ENCODE results near the gene SLC12A2.

The SLC12A2 gene

DNA sequence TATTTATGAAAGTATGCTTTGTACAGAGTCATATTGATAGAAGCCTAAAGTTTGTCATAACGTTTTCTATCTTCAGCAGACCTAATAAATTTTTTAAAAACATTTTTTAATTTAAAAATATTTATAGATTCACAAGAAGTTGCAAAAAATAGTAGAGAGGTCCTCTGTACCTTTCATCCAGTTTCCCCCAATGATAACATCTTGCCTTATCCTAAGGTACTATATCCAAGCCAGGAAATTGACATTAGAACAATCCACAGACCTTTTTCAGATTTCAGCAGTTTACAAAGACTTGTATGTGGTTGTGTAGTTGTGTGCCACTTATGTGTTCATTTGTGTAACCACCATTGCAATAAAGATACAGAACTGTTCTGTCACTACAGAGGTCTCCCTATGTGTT is 88.5 kb downstream of the SLC12A2 start:
- no peak for DNase-seq

DNA sequence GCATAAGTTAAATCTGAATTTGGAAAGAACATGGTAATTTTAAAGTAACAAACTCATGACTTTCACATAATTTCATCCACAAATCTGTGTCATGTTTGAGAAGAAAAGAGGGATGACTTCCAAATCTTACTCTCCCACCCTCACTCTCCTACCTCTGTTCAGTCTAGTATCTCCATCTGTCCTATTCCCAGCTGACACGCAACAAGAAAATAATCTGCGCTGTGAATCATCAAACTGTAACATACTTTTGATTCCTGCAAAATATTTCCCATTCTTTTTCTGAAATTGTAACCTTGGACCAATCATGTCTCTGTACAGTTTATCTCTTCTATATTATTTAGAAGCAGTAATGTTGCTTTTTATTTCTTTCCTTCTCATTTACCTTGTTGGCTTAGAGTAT is 91.4 kb downstream of the SLC12A2 start:
- DNase-seq = peak; percentile 70

DNA sequence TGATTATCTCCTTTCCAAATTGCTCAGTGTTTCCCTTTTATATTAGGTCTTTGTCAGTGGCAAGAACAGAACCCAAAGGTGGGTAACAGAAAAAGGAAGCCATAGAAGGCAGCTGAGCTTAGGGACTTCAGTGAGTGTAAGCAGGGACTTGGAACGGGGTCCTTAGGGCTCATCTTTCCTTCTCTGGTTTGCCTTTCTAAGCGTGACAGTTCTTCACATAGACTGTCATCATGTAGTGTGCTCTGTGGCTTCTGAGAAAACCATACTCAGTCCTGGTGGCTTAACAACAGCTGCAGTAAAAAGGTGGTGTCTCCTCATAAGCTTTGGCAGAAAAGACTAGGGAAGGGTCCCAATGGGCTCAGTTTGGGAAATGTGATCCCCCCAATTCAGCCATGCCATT is 108.8 kb downstream of the SLC12A2 start:
- no peak for DNase-seq

- DNase-seq = no peak
Measured at GRCh38 chr5:128193665-128194390, 110.3 kb downstream of the SLC12A2 start.

- DNase-seq = no peak
Measured at GRCh38 chr5:128195316-128195715, 111.8 kb downstream of the SLC12A2 start.

DNA sequence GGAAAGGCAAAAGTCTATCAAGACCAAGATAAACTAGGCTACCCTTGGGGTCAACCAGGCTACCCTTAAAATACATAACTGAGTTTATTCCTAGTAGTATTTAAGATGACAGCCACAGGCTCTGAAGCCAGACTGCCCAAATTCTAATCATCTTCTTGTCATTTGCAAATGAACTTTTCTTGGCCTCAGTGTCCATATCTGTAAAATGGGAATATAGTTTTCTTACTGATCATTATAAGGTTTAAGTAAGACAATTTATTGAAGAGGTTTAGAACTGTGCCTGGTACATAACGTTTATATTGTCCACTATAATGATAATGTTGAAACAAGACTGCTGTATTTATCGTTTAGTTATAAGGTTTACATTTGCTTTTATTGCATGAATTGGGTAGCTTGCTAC is 112.5 kb downstream of the SLC12A2 start:
- DNase-seq = no peak

- DNase-seq = no peak
Measured at GRCh38 chr5:128196791-128197190, 113.2 kb downstream of the SLC12A2 start.

DNA sequence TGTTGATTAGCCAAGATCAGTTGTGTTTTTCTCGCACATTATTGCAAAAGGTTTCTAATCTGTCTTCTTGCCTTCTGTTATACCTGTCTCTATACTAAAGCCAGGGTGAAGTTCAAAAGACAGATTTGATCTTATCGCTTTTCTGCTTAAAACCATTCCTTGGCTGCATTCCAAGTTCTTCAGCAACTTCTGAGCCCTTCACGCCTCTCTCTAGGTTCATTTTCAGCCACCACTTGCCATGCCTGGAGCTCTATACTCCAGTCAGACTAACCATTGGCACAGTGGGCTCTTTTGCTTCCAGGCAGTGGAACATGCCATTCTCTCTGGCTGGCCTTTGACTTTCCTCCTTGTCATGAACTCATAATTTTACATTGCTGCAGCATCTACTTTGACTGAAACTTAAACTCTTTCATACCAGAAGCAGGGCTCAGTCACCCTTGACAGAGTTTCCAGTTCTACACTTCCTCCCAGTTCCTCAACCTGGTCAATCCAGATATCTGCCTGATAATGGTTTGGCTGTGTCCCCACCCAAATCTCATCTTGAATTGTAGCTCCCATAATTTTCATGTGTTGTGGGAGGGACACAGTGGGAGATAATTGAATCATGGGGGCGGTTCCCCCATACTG is 114.4 kb downstream of the SLC12A2 start:
- DNase-seq = no peak

DNA sequence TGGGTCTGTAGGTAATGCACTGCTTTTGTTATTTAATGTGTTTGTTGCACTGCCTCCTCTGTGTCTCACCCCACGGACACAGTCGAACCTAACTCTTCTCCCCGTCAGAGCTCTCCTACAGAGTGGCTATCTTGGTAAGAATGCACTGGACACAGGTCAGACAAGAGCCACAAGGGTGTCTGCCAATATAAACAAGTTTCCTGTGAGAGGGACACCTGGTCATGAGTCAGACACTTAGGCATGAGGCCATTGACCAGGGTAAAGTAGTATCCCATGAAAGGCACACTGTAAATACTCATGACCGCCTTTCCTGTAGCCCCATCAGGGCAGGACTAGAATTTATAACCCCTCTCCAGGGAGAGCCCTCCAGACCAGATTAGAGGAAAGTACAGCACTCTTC is 115.5 kb downstream of the SLC12A2 start:
- no peak for DNase-seq

- DNase-seq = no peak
Measured at GRCh38 chr5:128199611-128200010, 116.0 kb downstream of the SLC12A2 start.

GRCh38 chr5:128201065-128201926 is 117.7 kb downstream of the SLC12A2 start:
- DNase-seq = peak; percentile 63

GRCh38 chr5:128202320-128202719 is 118.8 kb downstream of the SLC12A2 start:
- DNase-seq = no peak

GRCh38 chr5:128208436-128208835 is 124.9 kb downstream of the SLC12A2 start:
- no peak for DNase-seq

DNA sequence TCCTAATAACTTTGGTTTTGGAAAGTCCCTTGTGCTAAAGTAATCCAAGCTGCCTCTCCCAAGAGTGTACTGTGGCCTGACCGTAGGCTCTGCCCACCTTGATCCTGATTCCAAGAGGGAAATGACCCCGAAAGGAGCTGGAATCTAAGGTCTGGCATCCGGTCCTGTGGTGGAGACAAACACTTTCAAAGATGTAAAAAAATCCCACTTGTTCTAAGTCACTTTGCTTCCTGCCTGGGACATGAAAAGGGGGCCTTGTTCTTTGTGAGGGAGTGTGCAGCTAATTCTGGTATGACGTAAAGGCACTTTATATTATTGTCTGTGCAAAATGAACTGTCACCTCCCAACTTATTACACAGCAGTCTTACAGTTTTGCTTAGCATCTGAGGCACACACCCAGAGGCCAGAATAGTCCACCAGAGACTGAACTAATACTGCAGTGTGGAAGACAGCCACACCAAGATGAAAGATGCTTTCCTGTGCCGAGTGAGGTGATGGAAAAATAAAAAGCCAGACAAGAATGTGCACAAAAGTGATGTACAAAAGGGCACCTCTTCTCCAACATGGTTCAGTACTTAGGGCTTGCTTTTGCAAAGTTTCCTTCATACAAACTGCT is 128.7 kb downstream of the SLC12A2 start:
- no peak for DNase-seq

GRCh38 chr5:128213340-128213739 is 129.8 kb downstream of the SLC12A2 start:
- DNase-seq = peak; percentile 70

- DNase-seq = no peak
Measured at GRCh38 chr5:128213833-128214232, 130.3 kb downstream of the SLC12A2 start.

GRCh38 chr5:128216285-128216684 is 132.7 kb downstream of the SLC12A2 start:
- DNase-seq = no peak

- peak; percentile 88 for DNase-seq
Measured at GRCh38 chr5:128216860-128217531, 133.4 kb downstream of the SLC12A2 start.

DNA sequence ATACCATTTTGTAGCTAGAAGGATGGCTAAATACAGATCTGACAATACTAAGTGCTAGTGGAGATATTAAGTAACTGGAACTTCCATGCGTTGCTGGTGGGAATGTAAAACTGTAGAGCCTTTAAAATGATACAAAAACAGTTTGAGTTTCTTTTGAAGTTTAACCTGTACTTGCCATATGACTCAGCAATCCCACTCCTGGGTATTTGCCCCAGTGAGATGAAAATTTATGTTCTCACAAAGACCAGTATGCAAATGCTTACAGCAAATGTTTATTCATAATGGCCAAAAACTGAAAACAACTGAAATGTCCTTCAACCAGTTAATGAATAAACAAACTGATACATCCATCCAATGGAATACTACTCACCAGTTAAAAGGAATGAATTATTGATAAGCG is 137.3 kb downstream of the SLC12A2 start:
- DNase-seq = no peak

DNA sequence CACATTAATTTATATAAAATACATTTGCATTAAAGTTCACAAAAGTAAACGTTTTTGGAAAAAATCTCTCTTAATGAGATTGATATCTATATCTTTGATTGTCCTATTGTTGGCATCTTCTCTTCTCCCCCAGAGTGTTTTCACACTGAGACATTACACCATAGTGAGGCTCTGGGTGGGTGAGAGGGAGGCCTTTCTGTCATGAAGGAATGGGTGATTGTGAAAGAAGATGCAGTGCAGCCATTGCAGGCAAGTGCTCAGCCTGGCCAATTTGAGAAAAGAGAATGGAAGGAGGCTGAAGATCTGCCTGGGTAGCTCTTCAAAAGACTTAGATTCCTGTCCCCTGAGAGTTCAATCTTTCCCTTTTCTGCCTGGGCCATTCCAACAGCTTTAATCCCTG is 140.8 kb downstream of the SLC12A2 start:
- DNase-seq = no peak

DNA sequence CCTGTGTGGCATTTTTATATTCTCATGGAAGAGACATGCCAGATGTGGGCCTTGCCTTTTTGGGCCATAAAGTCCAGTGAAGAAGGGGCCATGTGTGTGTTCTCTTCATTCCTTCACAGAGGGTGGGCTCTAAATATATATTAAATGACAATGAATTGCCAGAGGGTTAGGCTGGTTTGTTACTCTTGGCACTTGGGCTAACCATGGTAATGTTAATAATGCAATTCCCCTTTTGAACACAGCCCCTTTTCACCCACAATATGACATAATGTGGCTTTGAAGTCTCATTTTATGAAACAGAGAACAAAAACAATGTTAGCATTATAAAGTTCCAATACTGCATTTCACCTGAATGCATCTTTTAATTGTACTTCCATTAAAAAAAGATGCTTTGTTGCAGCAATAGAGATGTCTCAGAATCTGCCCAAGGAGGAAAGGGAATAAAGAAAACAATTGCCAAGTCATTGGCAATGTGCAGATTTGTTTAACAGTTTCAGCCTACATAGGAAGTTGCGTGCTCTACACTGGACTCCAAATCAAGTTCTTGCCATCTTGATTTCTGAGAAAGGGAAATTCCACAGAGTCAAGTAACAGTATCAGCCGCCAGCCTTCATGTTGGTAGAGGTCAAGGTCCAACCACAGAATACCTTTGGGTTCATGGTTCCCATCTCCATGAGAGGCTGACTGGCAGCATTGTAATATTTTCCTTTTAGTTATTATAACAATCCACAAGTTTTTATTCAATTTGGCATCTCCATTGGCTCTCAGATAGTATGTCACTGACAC is 141.9 kb downstream of the SLC12A2 start:
- peak; percentile 71 for DNase-seq

DNA sequence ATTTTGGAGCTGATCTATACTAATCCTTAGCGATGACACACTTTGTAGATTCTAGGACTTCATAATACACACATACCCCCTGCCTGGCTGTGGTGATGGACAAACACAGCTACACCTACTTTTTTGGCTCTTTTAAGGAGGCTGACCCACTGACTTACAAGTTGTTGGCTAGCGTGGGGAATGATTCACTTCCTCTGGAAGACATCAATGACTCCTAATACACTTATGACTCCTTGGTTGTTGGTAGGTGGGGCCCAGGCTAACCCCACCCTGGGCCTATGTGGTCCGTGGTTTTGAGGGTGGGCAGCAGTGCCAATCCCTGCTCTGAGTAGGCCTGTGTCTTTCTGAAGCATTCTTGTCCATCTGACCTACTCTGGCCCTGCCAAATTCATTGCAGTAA is 144.4 kb downstream of the SLC12A2 start:
- DNase-seq = peak; percentile 84
